Measurements from ENCODE around the gene SLC13A3.

The SLC13A3 gene

GRCh38 chr20:46666818-46667515 is 15.7 kb upstream of the SLC13A3 start:
- no peak for TF ChIP-seq CTCF (IDR thresholded peaks at IDR 0.05; ENCODE audit: control insufficient read depth, insufficient read depth, low read depth, low read length, missing control alignments)
- H3K4me3 ChIP-seq (ENCODE audit: control insufficient read depth, low read depth, low read length): no peak overlapping the region
- no peak for DNase-seq (ENCODE audit: low read depth)

- H3K4me3 ChIP-seq (ENCODE audit: control insufficient read depth, low read depth, low read length): no peak overlapping the region
- DNase-seq (ENCODE audit: low read depth): no peak
- TF ChIP-seq CTCF (IDR thresholded peaks at IDR 0.05; ENCODE audit: control insufficient read depth, insufficient read depth, low read depth, low read length, missing control alignments): no peak
Measured at GRCh38 chr20:46666306-46666705, 15.0 kb upstream of the SLC13A3 start.

- no peak overlapping the region for H3K4me3 ChIP-seq (ENCODE audit: control insufficient read depth, low read depth, low read length)
- no peak for TF ChIP-seq CTCF (IDR thresholded peaks at IDR 0.05; ENCODE audit: control insufficient read depth, insufficient read depth, low read depth, low read length, missing control alignments)
- no peak for DNase-seq (ENCODE audit: low read depth)
Measured at GRCh38 chr20:46665602-46666001, 14.3 kb upstream of the SLC13A3 start.

GRCh38 chr20:46663531-46663930 is 12.3 kb upstream of the SLC13A3 start:
- DNase-seq (ENCODE audit: low read depth): no peak
- no peak overlapping the region for H3K4me3 ChIP-seq (ENCODE audit: control insufficient read depth, low read depth, low read length)
- TF ChIP-seq CTCF (IDR thresholded peaks at IDR 0.05; ENCODE audit: control insufficient read depth, insufficient read depth, low read depth, low read length, missing control alignments): no peak

- no peak overlapping the region for H3K4me3 ChIP-seq (ENCODE audit: control insufficient read depth, low read depth, low read length)
- TF ChIP-seq CTCF (IDR thresholded peaks at IDR 0.05; ENCODE audit: control insufficient read depth, insufficient read depth, low read depth, low read length, missing control alignments): no peak
- DNase-seq (ENCODE audit: low read depth): no peak
Measured at GRCh38 chr20:46661659-46662058, 10.4 kb upstream of the SLC13A3 start.

GRCh38 chr20:46660487-46660886 is 9.2 kb upstream of the SLC13A3 start:
- no peak overlapping the region for H3K4me3 ChIP-seq (ENCODE audit: control insufficient read depth, low read depth, low read length)
- no peak for DNase-seq (ENCODE audit: low read depth)

More at GRCh38 chr20:46660487-46660886, 9.2 kb upstream of the SLC13A3 start:
- no peak for TF ChIP-seq CTCF (IDR thresholded peaks at IDR 0.05; ENCODE audit: control insufficient read depth, insufficient read depth, low read depth, low read length, missing control alignments)

Measured in AG09309 (cell line).